H9 (cell line): Measurements from ENCODE around the gene TPD52L1. TPM values are rescaled to one million over a fixed set of nuclear protein-coding genes. Genes with fewer than 3 reads are reported as not detected.

Source experiments
- DNase-seq: peaks from one replicate; pipeline ENCODE4 v3.0.0-alpha.2; 2017
- H2AFZ ChIP-seq: one replicate; pipeline ENCODE4 v1.6.1; 2013; ENCODE audit warnings: mild to moderate bottlenecking, low read length, control low read depth, moderate library complexity
- H2AK5ac ChIP-seq: 2 replicates; pipeline ENCODE4 v1.6.1; 2013; ENCODE audit warnings: low read length, control low read depth, mixed read lengths; ENCODE audit not compliant: insufficient read length
- H2BK120ac ChIP-seq: one replicate; pipeline ENCODE4 v1.6.1; 2013; ENCODE audit warnings: low read depth, mild to moderate bottlenecking, low read length, control low read depth, inconsistent platforms; ENCODE audit not compliant: poor library complexity, severe bottlenecking
- H2BK12ac ChIP-seq: 2 replicates; pipeline ENCODE4 v1.6.1; 2013; ENCODE audit warnings: low read length, control low read depth, mixed read lengths, low read depth; ENCODE audit not compliant: insufficient read length
- H2BK15ac ChIP-seq: 2 replicates; pipeline ENCODE4 v1.6.1; 2013; ENCODE audit warnings: low read depth, low read length, control low read depth
- H2BK20ac ChIP-seq: one replicate; pipeline ENCODE4 v1.6.1; 2013; ENCODE audit warnings: low read depth, mild to moderate bottlenecking, low read length, control low read depth, inconsistent platforms; ENCODE audit not compliant: poor library complexity, severe bottlenecking
- H2BK5ac ChIP-seq: 2 replicates; pipeline ENCODE4 v1.6.1; 2013; ENCODE audit warnings: low read length, control low read depth, mixed read lengths; ENCODE audit not compliant: insufficient read length
- H3K14ac ChIP-seq: 2 replicates; pipeline ENCODE4 v1.6.1; 2013; ENCODE audit warnings: low read length, control low read depth; ENCODE audit not compliant: insufficient read depth
- H3K18ac ChIP-seq: 2 replicates; pipeline ENCODE4 v1.6.1; 2013; ENCODE audit warnings: low read depth, mild to moderate bottlenecking, mixed read lengths, low read length, control low read depth; ENCODE audit not compliant: insufficient read length
- H3K23ac ChIP-seq: 2 replicates; pipeline ENCODE4 v1.6.1; 2013; ENCODE audit warnings: low read length, control low read depth, mixed read lengths, low read depth; ENCODE audit not compliant: insufficient read length
- H3K23me2 ChIP-seq: 2 replicates; pipeline ENCODE4 v1.6.1; 2013; ENCODE audit warnings: low read depth, mild to moderate bottlenecking, mixed read lengths, low read length, control low read depth; ENCODE audit not compliant: insufficient read length, poor library complexity, severe bottlenecking
- H3K27ac ChIP-seq: 2 replicates; pipeline ENCODE4 v1.5.1; 2013; ENCODE audit warnings: low read length, control low read depth, mixed read lengths, low read depth; ENCODE audit not compliant: insufficient read length
- H3K27me3 ChIP-seq: 2 replicates; pipeline ENCODE4 v1.6.1; 2013; ENCODE audit warnings: low read length, control low read depth, inconsistent platforms; ENCODE audit not compliant: insufficient read depth
- H3K4ac ChIP-seq: 2 replicates; pipeline ENCODE4 v1.6.1; 2013; ENCODE audit warnings: low read depth, mild to moderate bottlenecking, control low read depth, inconsistent platforms, low read length, moderate library complexity
- H3K4me1 ChIP-seq: 2 replicates; pipeline ENCODE4 v1.6.1; 2013; ENCODE audit warnings: low read length, control low read depth, inconsistent platforms; ENCODE audit not compliant: insufficient read depth
- H3K4me2 ChIP-seq: 2 replicates; pipeline ENCODE4 v1.6.1; 2013; ENCODE audit warnings: low read length, control low read depth, mixed read lengths; ENCODE audit not compliant: insufficient read length, insufficient read depth
- H3K56ac ChIP-seq: 2 replicates; pipeline ENCODE4 v1.6.1; 2013; ENCODE audit warnings: low read depth, mild to moderate bottlenecking, mixed read lengths, low read length, control low read depth; ENCODE audit not compliant: insufficient read length
- H3K79me1 ChIP-seq: 2 replicates; pipeline ENCODE4 v1.6.1; 2013; ENCODE audit warnings: low read depth, mild to moderate bottlenecking, moderate library complexity, low read length, control low read depth, inconsistent platforms; ENCODE audit not compliant: insufficient read depth, poor library complexity, severe bottlenecking
- H3K79me2 ChIP-seq: 2 replicates; pipeline ENCODE4 v1.6.1; 2013; ENCODE audit warnings: low read length, control low read depth, inconsistent platforms; ENCODE audit not compliant: insufficient read depth
- H3K9ac ChIP-seq: 2 replicates; pipeline ENCODE4 v1.6.1; 2013; ENCODE audit warnings: low read length, control low read depth, mixed read lengths; ENCODE audit not compliant: insufficient read length; ENCODE audit errors: extremely low read depth
- H3K9me3 ChIP-seq: one replicate; pipeline ENCODE4 v1.6.1; 2013; ENCODE audit warnings: low read depth, low read length, inconsistent platforms; ENCODE audit not compliant: control insufficient read depth
- H3T11ph ChIP-seq: one replicate; pipeline ENCODE4 v1.6.1; 2013; ENCODE audit warnings: mild to moderate bottlenecking, low read length, control low read depth, inconsistent platforms
- H4K20me1 ChIP-seq: one replicate; pipeline ENCODE4 v1.6.1; 2013; ENCODE audit not compliant: control insufficient read depth, insufficient read length, insufficient read depth
- H4K5ac ChIP-seq: 2 replicates; pipeline ENCODE4 v1.6.1; 2013; ENCODE audit warnings: low read depth, mild to moderate bottlenecking, mixed read lengths, low read length, control low read depth; ENCODE audit not compliant: insufficient read length
- H4K8ac ChIP-seq: replicated peaks from 2 replicates; pipeline ENCODE4 v1.6.1; 2013; ENCODE audit warnings: low read length, control low read depth, mixed read lengths, low read depth; ENCODE audit not compliant: insufficient read length
- H4K91ac ChIP-seq: 2 replicates; pipeline ENCODE4 v1.6.1; 2013; ENCODE audit warnings: low read depth, mild to moderate bottlenecking, moderate library complexity, mixed read lengths, low read length, control low read depth; ENCODE audit not compliant: insufficient read length
- H3K27ac Mint-ChIP-seq, 3 experiments: 2 replicates in 2 of 3; 3 replicates in 1 of 3; pipeline ENCODE4 v1.8.0; 2020 to 2021; ENCODE audit warnings: mixed read lengths in 3 of 3, mild to moderate bottlenecking in 1 of 3, moderate library complexity in 1 of 3
- H3K27me3 Mint-ChIP-seq: 2 replicates; pipeline ENCODE4 v1.8.0; 2021; ENCODE audit warnings: low read depth, mild to moderate bottlenecking, moderate library complexity, mixed read lengths
- H3K36me3 Mint-ChIP-seq, 3 experiments: 2 replicates in 2 of 3; 3 replicates in 1 of 3; pipeline ENCODE4 v1.8.0; 2020 to 2021; ENCODE audit warnings: low read depth in 3 of 3, mixed read lengths in 3 of 3; ENCODE audit not compliant: insufficient read depth in 1 of 3
- H3K4me1 Mint-ChIP-seq, 2 experiments: 2 replicates each; pipeline ENCODE4 v1.8.0; 2020; ENCODE audit warnings: mixed read lengths in 2 of 2
- H3K4me3 Mint-ChIP-seq, 2 experiments: 2 replicates in 1 of 2; 3 replicates in 1 of 2; pipeline ENCODE4 v1.8.0; 2020 to 2021; ENCODE audit warnings: mild to moderate bottlenecking in 2 of 2, mixed read lengths in 2 of 2, moderate library complexity in 1 of 2
- H3K9me3 Mint-ChIP-seq, 2 experiments: 2 replicates in 1 of 2; 3 replicates in 1 of 2; pipeline ENCODE4 v1.8.0; 2020; ENCODE audit warnings: mild to moderate bottlenecking in 2 of 2, mixed read lengths in 2 of 2, moderate library complexity in 1 of 2
- CTCF ChIP-seq: fragments of 200-600 bp; sonication (generic); conservative IDR thresholded peaks from 3 replicates; pipeline ENCODE4 v1.8.0; 2021; ENCODE audit warnings: antibody characterized with exemption, mild to moderate bottlenecking
- WGBS: extraction: QIAGEN DNeasy Blood & Tissue Kit; methylation state at CpG from one replicate; pipeline ENCODE4 v1.1.7; 2013; ENCODE audit warnings: missing lambda C conversion rate, low lambda C conversion rate, mixed read lengths; ENCODE audit not compliant: insufficient read length; ENCODE audit errors: extremely low coverage; 5-methylcytosine and 5-hydroxymethylcytosine counted together
- total RNA-seq: library from RNA; stranded (reverse); gene quantifications from 2 replicates; pipeline ENCODE4 v1.2.1, GENCODE V29; 2021

Gene TPD52L1
- total RNA-seq, 1 experiment from 2014 or later = 6.6 TPM

- H3K27me3 Mint-ChIP-seq = no peaks in the 10 kb centered on the region
Observed at GRCh38 chr6:125217992-125218391, 64.4 kb downstream of the TPD52L1 start.

More at GRCh38 chr6:125217992-125218391, 64.4 kb downstream of the TPD52L1 start:
- Histone ChIP-seq H4K20me1 (no peaks in the 10 kb centered on the region), H2BK15ac (no peak overlapping the region), H3K4me1 (no peaks in the 10 kb centered on the region), H3K79me1 (no peaks in the 10 kb centered on the region), H3K4me2 (no peak overlapping the region), H4K8ac (no peak overlapping the region), H2AFZ (no peak overlapping the region), H3K14ac (no peak overlapping the region), H3K23ac (no peak overlapping the region), H3K18ac (no peak overlapping the region), H3K27me3 (no peaks in the 10 kb centered on the region), H2BK120ac (no peak overlapping the region), H4K91ac (no peak overlapping the region), H3K9ac (no peak overlapping the region), H4K5ac (no peak overlapping the region), H2BK20ac (no peak overlapping the region), H3K56ac (no peak overlapping the region), H3K4ac (no peak overlapping the region), H3K27ac (no peak overlapping the region), H2BK12ac (no peak overlapping the region), H2AK5ac (no peak overlapping the region), H3K23me2 (no peaks in the 10 kb centered on the region), H2BK5ac (no peak overlapping the region), H3K9me3 (no peaks in the 10 kb centered on the region), H3T11ph (no peak overlapping the region), H3K79me2 (no peaks in the 10 kb centered on the region)
- TF ChIP-seq CTCF = no peak
- Mint-ChIP-seq H3K4me1 (peaks cover 14 to 22% of the 10 kb centered on the region in 2 experiments), H3K27ac (no peak overlapping the region), H3K4me3 (no peak overlapping the region), H3K36me3 (no peaks in the 10 kb centered on the region), H3K9me3 (no peaks in the 10 kb centered on the region)
- no CpG with 5 or more reads among the region's 2 CpGs for WGBS
- no peak for DNase-seq
